HG02943 (cell line): ENCODE measurements around the gene TBRG4.

Source experiments
- ATAC-seq: cut with Tn5 transposase; IDR thresholded peaks from one replicate; pipeline ENCODE4 v1.9.1; 2021; ENCODE audit warnings: mild to moderate bottlenecking, low read depth, moderate library complexity; ENCODE audit not compliant: unreplicated experiment

TBRG4 gene

DNA sequence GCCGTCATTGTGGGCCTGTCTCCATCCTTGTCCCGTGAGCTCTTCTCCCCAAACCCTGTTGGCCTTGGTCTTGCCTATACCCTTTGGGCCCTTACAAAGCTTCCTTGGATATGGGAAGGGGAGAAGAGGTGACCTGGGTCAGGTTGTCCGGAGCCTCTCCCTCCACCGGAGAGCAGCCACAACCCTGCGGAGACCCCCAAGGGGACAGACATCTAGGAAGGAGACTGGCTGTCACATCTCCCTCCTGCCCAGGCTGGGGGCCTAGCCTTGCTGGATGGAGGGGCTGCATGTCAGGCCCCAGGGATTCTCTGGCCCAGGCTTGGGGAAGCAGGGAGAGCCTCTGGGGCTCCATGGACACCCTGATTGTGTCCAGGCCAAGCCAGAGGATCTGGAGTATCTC, 34.6 kb downstream of the TBRG4 start:
- ATAC-seq, result no peak

DNA sequence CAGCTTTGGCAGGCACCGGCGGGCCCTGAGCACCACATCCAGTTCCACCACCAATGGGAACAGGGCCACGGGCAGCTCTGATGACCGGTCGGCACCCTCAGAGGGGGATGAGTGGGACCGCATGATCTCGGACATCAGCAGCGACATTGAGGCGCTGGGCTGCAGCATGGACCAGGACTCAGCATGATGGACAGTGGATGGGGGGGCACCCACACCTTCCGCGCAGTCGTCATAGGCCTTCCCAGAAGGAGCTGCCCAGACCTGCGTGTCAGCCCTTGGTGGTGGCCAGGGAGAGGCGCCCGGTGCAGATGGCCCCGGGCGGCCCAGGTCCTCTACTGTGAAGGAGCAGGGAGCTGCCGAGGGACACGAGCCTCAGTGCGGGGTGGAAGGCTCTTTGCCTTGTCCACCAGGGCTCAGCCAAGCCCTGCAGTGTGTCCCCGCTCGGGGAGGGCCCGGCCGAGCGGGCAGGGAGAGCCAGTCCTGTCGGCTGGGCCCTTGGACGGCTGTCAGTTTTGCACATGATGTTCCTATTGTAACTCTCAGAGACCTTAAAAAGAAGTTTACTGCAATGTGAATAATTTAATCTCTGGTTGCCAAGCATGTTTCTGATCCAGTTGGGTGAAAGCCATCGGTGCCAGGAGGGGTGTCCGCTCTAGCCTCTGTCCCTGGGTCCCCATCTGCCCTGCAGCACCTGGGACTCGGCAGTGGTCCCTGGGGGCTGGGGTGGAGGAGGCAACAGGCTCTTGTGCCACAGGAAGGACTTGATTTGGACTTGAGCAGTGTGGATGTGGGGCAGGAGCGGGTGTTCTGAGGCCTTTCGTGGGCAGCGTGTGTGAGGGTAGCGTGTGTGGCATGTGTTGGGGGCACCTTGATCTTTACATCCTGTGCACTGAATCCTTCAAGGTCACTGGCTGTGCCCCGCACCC, 35.4 kb downstream of the TBRG4 start:
- ATAC-seq, result no peak

DNA sequence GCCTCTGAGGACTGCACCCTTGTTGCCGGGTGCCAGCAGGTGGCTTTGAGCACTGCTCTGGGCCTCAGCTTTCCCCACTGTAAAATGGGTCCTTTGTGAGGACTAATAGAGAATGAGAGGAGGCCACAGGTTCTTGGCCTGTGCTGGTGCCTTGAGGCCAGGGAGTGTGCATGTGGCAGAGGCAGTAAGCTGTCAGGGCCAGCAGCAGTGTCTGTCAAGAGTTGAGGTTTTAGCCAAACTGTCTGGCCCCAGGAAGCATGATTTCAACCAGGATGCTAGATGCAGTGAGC, 36.2 kb downstream of the TBRG4 start:
- no peak for ATAC-seq

DNA sequence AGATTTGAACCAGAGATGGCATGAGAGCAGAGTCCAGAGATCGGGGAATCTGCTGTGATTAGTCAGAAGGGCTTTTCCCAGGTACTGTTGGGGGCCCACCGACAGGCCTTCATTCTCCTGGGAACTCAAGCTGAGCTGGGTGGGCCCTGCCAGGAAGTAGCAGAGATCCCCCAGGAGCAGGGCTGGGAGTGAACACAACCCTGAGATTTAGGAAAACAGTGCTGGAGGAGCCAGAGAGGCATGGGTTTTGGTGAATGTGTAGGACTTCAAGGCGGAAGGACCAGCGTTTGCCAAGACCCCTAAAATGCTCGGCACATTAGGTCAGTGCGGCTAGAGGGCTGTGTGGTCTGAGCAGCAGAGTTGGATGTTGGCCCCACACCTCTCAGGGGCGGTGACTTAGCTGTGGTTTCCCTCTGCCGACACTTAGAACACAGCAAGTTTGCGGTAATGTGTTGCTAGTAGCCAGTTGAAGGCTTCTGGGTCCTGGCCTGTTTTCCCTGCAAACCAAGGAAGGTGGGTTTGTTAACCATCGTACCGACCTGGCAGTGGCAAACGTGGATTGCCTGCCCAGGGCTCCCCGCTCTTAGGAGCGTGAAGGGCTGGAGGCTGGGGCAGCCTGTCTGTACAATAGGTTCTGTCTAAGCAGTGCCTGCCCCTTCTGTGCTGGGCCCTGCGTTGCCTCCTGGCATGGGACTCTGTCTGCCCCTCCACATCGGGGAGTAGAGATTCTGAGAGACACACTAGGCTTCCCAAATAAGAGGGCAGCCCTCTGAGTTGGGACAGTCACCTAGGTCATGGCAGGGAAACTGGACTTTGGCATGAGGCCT, 36.8 kb downstream of the TBRG4 start:
- ATAC-seq, result no peak

DNA sequence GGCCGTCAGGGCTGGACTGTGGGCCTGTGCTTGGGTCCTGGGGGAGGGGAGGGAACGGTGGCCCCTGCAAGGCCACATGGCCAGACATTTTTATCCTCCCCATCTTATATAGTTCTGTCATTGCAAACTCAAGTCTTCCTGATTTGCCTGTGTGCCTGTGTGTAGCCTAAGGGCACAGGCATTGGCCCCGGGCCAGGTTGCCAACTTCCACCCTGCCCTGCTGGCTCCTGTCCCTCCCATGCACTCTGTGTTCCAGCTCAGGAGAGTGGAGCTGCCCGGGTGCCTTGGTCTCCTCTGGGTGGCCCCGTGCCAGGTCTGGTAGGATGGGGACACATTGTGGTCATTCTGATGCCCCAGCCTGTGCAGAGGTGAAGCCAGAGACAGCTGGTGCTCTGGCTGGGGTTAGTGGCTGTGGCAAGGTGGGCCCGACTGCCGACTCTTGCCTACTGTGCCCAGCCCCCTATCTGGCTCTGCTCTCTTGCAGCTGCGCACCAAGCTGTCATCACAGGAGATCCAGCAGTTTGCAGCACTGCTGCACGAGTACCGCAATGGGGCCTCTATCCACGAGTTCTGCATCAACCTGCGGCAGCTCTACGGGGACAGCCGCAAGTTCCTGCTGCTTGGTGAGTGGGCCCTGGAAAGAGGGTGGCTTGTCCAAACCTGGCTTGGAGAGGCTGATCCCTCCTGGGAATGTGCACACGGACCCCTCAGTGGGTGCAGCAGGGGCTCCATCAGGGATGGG, 37.5 kb downstream of the TBRG4 start:
- no peak for ATAC-seq

DNA sequence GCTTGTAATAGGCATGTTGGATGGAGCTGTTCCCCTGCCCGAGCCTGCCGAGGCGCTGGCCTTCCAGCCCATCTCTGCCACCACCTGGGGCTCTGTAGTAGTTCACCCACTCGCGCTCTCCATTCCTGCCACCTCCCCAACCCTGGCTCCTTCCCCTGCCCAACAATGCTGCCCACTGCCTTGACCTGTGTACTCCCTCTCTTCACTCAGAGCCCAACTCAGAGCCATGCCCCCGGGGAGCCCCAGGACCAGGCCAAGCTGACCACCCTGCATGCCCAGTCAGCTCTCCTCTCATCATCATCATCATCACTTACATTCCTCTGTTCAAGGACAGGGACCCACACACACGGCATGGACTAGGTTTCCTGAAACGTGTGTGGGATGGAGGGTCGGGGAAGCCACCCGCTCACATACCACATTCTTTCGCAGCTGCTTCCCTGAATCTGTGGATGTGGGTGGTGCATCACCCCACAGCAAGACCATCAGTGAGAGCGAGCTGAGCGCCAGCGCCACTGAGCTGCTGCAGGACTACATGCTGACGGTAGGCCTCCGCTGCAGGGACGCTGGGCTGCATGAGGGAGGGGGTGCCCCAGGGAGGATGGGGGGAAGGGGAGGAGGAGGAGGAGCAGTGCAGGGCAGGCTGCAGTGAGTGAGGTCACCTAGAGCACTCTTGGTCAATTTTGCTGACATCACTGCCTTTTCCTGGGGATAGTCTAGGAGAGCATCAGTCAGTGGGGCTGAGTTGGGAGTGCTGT, 38.3 kb downstream of the TBRG4 start:
- no peak for ATAC-seq

DNA sequence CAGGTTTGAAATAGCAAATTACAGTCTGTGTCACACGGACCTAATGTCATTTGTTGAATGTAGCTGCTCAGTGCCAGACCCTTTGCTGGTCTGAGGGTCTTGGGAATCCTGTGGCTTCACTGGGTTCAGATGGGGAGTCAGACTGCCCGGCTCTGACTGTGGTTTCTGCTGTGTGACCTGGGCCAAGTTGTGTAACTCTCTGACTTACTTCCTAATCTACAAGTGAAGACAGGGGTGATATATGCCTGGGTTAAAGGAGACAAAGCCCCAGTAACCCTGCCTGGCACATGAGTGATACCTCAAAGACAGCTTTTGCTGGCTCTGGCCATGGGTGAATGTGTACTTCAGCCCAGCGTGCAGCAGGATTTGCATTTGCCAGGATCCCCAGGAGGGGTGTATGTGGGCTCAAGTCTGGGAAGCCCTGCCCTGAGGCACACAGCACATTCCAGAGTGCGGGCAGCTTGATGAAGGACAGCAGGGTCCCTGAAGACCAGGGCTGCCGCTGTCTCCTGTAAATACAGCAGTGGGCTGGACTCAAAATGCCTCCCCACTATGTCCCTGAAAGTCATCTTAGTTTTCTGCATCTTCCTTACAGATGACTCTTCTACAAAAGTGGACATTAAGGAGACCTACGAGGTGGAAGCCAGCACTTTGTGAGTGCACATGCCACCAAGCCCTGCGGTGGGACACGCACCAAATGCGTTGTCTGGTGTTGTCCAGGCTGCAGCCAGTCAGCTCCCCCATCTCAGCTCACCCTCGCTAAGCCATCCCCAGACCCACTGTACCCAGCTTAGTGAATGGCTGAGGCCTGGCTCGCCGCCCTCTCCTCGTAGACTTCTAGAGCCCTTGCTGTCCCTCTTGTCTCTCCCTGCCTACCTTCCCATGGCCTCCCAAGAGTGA, 39.1 kb downstream of the TBRG4 start:
- no peak for ATAC-seq

DNA sequence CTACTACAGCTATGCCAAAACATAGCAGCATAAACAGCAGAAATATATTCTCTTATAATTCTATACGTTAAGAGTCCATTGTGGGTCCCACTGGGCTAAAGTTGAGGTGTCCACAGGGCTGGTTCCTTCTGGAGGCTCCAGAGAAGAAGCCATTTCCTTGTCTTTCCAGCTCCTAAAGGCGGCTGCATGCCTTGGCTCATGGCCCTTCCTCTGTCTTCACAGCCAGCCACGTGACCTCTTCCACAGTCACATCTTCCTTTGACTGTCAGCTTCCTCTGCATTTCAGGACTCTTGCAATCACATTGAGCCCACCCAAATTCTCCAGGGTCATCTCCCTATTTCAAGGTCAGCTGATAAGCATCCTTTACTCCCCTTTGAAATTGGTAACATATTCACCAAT, 40.0 kb downstream of the TBRG4 start:
- ATAC-seq, result no peak

DNA sequence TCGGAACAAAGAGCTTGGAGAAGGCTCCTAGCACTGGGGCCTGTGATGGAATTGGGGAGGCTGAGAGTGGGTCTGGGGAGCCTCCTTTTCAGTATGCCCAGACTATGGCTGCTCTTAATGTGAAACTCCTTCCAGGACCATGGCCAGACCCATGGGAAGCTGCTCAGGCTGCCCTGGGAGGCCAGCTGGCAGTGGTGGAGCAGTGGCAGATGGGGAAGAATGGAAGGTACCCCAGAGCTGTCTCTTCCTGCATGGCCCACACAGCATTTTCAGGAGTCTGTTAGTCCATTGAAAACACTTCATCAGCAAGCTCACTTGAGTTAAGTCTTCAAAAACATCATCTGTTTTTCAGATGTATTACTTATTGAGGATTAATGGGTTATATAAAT, 41.2 kb downstream of the TBRG4 start:
- ATAC-seq, result no peak

DNA sequence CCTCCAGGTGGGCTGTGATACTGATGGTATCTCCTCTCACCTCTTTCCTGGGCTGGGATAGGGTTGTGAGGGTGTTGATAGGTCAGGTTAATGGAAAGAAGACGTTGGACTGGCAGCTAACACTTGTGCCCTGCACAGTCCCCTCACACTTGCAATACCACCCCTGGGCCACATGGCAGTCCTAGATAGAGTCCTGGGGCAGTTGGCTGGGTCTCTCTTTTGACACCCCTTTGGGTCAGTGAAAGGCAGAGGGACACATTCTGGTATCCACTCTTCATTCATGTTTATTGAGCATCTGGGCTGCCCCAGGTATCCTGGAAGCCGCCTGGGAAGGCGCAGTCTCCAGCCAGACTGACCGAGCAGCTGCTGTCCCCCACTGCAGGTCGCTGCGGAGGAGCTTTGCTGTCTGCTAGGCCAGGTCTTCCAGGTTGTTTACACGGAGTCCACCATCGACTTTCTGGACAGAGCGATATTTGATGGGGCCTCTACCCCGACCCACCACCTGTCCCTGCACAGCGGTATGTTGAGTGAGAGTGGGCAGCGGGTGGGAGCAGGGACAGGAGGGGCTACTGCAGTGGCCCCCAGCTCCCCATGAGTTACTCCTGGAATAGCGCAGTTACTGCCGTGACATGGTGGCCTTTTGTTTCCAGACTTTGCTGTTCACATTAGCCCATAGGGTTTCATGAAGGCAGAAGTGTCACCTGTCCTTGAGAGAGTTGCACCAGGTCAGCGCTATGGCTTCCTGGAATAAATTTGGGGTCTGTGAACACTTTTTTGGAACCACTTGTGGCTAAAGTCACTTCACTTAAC, 41.8 kb downstream of the TBRG4 start:
- ATAC-seq, result no peak

DNA sequence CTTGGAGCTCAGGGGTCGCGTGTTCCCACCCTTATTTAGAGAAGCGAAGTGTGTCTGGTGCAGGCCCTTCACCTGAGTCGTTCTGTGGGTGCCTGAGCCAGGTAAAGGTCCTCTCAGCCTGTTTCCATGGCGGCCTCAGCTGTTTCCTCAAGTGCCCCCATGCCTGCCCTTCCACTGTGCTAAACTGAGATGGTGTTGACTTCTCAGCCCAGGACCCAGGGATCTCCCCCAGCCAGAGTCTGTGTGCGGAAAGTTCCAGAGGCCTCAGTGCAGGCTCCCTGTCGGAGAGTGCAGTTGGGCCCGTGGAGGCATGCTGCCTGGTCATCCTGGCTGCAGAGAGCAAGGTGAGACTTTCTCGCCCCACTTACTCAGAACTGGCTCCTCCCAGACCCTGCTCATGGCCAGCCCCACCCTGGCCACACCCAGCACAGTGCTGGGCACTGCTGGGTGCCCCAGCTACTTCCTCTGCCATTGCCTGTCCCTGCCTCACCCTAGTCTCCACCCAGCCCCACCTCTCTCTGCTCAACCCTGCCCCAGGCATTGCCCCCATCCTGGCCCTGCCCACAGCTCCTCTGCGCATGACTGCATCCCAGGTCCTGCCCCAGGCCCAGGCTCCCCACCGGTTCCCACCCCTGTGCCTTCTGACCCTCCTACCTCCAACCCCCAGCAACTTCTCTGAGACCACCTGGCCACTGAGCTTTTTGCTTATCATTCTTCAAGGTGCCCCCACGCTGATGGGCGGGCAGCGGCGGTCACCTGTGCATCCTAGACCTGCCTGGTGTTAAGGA, 43.1 kb downstream of the TBRG4 start:
- ATAC-seq, result no peak

DNA sequence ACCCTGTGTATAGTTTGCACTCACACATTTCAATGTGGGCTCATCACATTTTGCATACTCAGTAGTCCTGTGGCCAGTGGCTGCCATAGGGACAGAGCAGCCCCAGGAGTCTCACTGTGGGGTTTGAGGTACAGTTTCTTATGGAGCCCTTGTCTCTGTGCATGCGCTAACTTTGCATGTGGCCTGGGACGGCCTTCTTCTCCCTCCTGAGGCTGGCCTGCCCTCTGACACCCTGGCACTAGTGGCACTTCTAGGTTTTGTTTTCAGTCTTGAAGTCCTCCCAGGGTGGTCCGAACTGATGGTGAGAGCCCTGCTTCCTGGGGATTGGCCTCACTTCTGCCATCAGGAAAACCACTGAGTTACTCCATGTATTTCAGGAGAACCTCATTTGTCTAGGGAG, 43.9 kb downstream of the TBRG4 start:
- no peak for ATAC-seq

DNA sequence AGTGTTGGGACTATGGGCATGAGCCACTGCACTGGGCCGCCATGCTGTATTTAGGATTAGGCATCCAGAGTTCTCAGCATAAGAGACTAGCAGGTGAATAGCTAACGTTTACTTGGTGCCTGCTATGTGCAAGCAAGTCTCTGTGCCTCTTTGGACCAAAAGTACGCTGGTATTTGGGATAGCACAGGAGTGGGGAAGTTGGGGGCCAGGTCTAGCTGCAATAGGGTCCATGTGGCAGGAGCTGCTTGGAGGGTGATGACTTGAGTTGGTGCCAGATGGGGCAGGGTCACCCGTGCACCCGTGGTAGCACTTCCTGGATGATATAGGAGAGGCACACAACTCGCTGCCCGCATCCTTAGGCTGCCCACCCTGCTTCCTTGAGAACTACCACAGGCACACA, 45.1 kb downstream of the TBRG4 start:
- ATAC-seq, result no peak

DNA sequence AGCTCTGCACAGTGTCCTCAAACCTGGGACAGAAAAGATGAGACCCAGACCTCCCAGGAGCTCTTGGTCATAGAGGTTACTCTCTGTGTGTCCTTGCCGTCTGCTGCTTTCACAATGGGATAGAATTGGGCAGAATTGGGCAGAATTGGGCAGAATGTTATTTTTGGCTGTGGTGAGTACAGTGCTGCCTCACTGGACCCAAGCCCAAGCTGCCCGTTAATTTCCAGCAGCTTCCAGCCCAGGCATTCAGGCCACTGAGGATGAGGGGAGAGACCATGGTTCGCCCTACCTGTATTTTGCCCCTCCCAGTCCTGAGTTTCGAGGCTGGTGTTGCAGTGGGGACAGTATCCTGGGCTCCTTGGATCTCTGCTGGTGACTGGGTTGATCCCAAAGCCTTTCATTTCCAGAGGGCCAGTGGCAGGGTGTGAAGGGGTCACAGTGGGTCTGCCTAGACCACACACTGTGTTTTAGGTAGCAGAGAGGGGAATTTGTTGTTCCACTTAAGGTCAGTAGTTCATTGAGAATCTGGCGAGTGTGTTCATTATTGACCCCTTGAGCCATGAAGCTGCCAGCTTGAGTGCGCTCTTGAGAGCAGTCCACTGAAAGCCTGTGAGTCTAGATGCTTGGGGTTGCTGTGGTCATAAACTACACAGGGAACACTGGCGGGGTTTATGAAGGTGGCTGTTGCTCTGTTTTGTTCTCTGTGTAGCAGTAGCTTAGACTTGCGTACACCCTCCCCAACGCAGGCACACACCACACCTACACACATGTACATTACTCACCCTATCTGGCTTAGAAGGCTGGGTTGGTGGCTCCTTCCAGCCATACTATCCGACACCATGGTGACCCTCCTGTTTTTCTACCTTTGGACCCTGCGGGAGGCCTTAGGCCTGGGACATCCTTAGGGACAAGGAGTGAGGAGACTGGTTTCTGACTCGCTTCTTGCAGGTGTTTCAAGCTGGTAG, 46.2 kb downstream of the TBRG4 start:
- ATAC-seq, result no peak

DNA sequence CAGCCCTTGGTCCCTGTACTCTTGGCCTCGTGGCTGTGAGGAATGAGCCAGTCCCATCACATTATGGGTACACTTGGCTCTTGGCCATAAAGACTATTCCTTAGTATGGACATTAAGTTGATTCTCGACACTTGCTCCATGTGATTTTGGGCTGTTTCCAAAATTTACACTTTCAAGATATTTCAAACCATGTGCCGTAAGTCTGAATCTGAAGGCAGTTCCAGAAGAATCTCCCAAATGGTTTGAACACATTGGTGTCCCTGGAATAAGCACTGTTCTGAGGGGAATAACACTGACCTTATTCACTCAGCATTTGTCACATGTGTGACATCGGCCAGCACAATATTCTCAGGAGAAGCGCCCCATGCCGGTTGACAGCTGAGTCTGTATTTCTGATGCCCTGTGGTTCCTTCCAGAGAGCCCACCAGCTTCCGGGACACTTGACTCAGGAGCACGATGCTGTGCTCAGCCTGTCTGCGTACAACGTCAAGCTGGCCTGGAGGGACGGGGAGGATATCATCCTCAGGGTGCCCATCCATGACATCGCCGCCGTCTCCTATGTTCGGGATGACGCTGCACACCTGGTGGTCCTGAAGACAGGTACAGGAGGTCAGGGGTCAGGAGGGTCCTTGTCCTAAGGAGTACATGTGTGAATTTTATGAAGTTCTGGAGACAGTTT, 47.3 kb downstream of the TBRG4 start:
- ATAC-seq, result no peak

DNA sequence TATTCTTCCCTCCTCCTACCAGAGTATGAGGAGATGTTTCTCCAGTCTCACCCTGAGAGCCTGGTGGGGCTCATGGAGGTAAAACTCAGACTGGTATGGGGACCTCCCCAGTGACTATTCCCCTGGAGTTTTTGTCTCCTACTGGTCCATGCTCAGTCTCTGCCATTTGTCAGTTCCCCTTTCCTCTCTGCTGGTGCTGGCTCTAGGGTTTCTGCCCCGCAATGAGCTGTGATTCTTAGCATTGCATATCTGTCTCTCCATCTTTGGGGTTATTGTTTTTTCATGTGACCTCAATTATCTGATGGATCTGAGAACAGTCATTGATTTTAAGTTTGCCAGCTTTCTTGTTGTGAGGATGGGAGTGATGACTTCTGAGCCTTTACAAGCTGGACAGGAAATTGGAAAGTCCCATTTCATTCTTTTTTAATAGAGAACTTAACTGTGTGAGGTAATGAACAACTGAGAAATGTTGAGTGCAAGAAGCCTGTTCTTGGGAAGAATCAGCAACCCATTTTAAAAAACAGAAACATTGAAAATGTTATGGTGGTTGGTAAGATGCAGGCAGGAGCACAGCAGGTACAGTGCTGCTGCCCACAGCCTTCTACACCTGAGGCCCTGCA, 49.6 kb downstream of the TBRG4 start:
- no peak for ATAC-seq
